Mucosa of descending colon (tissue), 3 donors: ENCODE results near the gene PLA2G4F. TPM values are rescaled to one million over a fixed set of nuclear protein-coding genes. Genes with fewer than 3 reads are reported as not detected.
A peak's percentile ranks its signal among the peaks of the same experiment; 100 is the strongest.

Source experiments
- ATAC-seq: fragments of 200-7000 bp; cut with Tn5 transposase; one replicate; pipeline ENCODE4 v1.9.1; 2020; ENCODE audit warnings: mild to moderate bottlenecking, moderate library complexity
- DNase-seq, 3 donors: peaks; one replicate each; pipeline ENCODE4 v3.0.0-alpha.2; 2020
- H3K36me3 ChIP-seq: fragments of 200-600 bp; one replicate; pipeline ENCODE4 v1.8.0; 2021; ENCODE audit warnings: low read depth, mild to moderate bottlenecking
- H3K4me1 ChIP-seq: fragments of 200-600 bp; one replicate; pipeline ENCODE4 v1.8.0; 2021; ENCODE audit warnings: low read depth, mild to moderate bottlenecking
- H3K4me3 ChIP-seq: fragments of 200-600 bp; one replicate; pipeline ENCODE4 v1.8.0; 2021; ENCODE audit warnings: mild to moderate bottlenecking
- H3K9me3 ChIP-seq: fragments of 200-600 bp; one replicate; pipeline ENCODE4 v1.8.0; 2021; ENCODE audit warnings: mild to moderate bottlenecking
- CTCF ChIP-seq: fragments of 200-600 bp; IDR thresholded peaks from one replicate; pipeline ENCODE4 v1.8.0; 2022; ENCODE audit warnings: antibody characterized with exemption, mild to moderate bottlenecking
- intact Hi-C, 2 donors: fragments of 100-400 bp; cut with DNase I in 1 of 2; cut with micrococcal nuclease in 1 of 2; formaldehyde crosslinking; loops; one replicate each; pipeline versions ENCODE4 v1.11.0 to v1.11.1; 2022; cut with DNase I, micrococcal nuclease
- long read RNA-seq, 2 donors: library from polyadenylated mRNA; unstranded; transcript quantifications; one replicate each; pipeline ENCODE4 v2.0.0, GENCODE V29; 2019 to 2021
- total RNA-seq, 3 donors: library from RNA; stranded (reverse); fragmentation: NEBNext Ultra II Directional in 2 of 3; extraction: Animal tissue kit (Norgen Biotek cat#: 25700) in 2 of 3; gene quantifications; one replicate each; pipeline versions ENCODE4 v1.2.1 to v1.2.4, GENCODE V29; 2021 to 2023
- donor health status: DM: no; HTN: no; CAD: no; lungs with moderate emphysema.
- donor health status: DM: no; HTN: no; CAD: no.
- donor health status: DM: no; HTN: yes; CAD: no.

Gene PLA2G4F, protein sequence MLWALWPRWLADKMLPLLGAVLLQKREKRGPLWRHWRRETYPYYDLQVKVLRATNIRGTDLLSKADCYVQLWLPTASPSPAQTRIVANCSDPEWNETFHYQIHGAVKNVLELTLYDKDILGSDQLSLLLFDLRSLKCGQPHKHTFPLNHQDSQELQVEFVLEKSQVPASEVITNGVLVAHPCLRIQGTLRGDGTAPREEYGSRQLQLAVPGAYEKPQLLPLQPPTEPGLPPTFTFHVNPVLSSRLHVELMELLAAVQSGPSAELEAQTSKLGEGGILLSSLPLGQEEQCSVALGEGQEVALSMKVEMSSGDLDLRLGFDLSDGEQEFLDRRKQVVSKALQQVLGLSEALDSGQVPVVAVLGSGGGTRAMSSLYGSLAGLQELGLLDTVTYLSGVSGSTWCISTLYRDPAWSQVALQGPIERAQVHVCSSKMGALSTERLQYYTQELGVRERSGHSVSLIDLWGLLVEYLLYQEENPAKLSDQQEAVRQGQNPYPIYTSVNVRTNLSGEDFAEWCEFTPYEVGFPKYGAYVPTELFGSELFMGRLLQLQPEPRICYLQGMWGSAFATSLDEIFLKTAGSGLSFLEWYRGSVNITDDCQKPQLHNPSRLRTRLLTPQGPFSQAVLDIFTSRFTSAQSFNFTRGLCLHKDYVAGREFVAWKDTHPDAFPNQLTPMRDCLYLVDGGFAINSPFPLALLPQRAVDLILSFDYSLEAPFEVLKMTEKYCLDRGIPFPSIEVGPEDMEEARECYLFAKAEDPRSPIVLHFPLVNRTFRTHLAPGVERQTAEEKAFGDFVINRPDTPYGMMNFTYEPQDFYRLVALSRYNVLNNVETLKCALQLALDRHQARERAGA
- total RNA-seq, result 10 to 100 TPM; 23.4 to 66.9 (median 41.2) TPM
- long read RNA-seq, donor 1, full-length matches to known transcripts, result 10 of 27 reads
- long read RNA-seq, donor 1, partial matches to known transcripts, result 9 of 27 reads
- long read RNA-seq, donor 1, other reads (novel, unspliced or antisense), result 8 of 27 reads
- long read RNA-seq, donor 2, full-length matches to known transcripts, result 5 of 16 reads
- long read RNA-seq, donor 2, partial matches to known transcripts, result 7 of 16 reads
- long read RNA-seq, donor 2, other reads (novel, unspliced or antisense), result 4 of 16 reads

DNA sequence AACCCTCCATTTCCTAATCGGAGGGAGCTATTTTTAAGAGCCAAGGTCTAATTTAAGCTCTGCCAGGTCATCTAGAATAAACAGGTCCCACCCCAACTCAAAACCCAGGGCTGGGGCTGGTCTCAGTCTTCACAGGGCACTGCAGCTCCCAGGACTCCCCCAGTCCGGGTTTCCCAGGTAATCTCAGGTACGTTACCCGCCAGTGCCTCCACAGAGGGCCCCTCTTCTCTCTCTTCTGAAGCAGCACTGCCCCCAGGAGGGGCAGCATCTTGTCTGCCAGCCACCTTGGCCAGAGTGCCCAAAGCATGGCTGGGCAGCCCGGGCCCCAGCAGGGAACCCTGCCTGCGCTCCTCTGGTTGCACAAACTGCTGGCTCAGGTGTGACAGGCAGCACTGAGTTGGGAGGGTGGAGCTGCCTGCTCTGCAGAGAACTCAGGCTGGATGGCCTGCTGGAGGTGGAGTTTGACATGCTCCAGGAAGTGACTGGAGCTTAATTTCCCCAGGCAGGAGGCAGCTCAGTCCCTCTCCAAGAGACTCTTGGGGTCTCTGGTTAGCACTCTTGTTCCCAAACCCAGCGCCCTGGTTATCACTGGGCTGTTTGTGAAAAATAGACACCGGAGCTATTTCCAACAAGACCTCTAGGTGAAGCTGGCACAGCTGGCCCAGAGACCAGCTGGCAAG lies at the start of gene PLA2G4F:
TSS of gene PLA2G4F (minus strand) at position 394 of the 680 bp plus-strand sequence. CDS start at position 307, 87 bp downstream.
- H3K36me3 ChIP-seq, result peaks cover under 1% of the 10 kb centered on the region
- no peaks in the 10 kb centered on the region for H3K9me3 ChIP-seq
- peaks cover 20% of the 10 kb centered on the region for H3K4me1 ChIP-seq
- TF ChIP-seq CTCF, result no peak
- ATAC-seq, result peak; percentile 83
- DNase-seq, result peak; percentile 75 to 83 (median 80)
- H3K4me3 ChIP-seq, result peak within 1 kb of the TSS; percentile 36
- intact Hi-C loops, result no loop called here

GRCh38 chr15:42203891-42204290 lies 47.5 kb upstream of the PLA2G4F start:
- ATAC-seq (no peak), DNase-seq (no peak)
- H3K36me3 ChIP-seq, result no peaks in the 10 kb centered on the region
- peaks cover 8% of the 10 kb centered on the region for H3K4me1 ChIP-seq
- TF ChIP-seq CTCF, result no peak
- H3K4me3 ChIP-seq, result no peak overlapping the region
- H3K9me3 ChIP-seq, result no peaks in the 10 kb centered on the region
- intact Hi-C loops, result no loop called here

- no peak overlapping the region for H3K4me3 ChIP-seq
- no peaks in the 10 kb centered on the region for H3K36me3 ChIP-seq
- H3K4me1 ChIP-seq, result peaks cover 8% of the 10 kb centered on the region
- no peak for DNase-seq
- no peaks in the 10 kb centered on the region for H3K9me3 ChIP-seq
- intact Hi-C loops, result no loop called here
- ATAC-seq, result no peak
- TF ChIP-seq CTCF, result no peak
Observed at GRCh38 chr15:42202653-42203052, 46.2 kb upstream of the PLA2G4F start.

DNA sequence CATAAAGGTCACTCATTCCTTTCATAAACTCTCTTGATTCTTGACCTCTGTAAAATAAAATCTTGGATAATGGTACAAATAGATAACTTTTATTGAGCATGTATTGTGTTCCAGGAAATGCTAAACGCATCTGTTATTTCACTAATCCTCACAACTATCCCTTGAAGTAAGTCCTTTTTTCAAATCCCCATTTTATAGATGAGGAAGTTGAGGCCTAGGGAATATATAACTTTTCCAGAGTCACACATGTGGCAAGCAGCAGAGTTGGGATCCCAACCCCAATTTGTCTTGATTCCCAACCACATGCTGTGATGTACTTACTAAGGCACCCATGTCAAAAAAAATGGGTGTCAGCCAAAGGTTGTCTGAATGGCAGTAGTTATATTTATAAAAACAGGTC lies 45.4 kb upstream of the PLA2G4F start:
- H3K36me3 ChIP-seq, result no peaks in the 10 kb centered on the region
- no peak for ATAC-seq
- intact Hi-C loops, result no loop called here

More for the DNA sequence above, 45.4 kb upstream of the PLA2G4F start:
- TF ChIP-seq CTCF, result no peak
- H3K9me3 ChIP-seq, result no peaks in the 10 kb centered on the region
- DNase-seq, result no peak
- H3K4me1 ChIP-seq, result peaks cover 3% of the 10 kb centered on the region
- H3K4me3 ChIP-seq, result no peak overlapping the region
